SK-N-MC (cell line): ENCODE measurements around the gene OSTN.

ENCODE experiments used
- EZH2 ChIP-seq: fragments of 200-600 bp; sonication (generic); IDR thresholded peaks from one replicate; pipeline ENCODE4 v1.6.1; 2017; ENCODE audit warnings: antibody characterized with exemption
- POLR2AphosphoS5 ChIP-seq: IDR thresholded peaks from 2 replicates; pipeline ENCODE4 v1.6.1; 2012; ENCODE audit warnings: mild to moderate bottlenecking, low read depth, low read length, borderline replicate concordance

GRCh38 chr3:191254098-191254873 is 55.2 kb downstream of the OSTN start:
- TF ChIP-seq POLR2AphosphoS5 (no peak), EZH2 (no peak)
